ENCODE measurements around the gene ZNF620. TPM values are rescaled to one million over a fixed set of nuclear protein-coding genes. Genes with fewer than 3 reads are reported as not detected.

The ZNF620 gene
- total RNA-seq, 2 donors from 2014 or later, result 2.6 to 6.9 TPM

DNA sequence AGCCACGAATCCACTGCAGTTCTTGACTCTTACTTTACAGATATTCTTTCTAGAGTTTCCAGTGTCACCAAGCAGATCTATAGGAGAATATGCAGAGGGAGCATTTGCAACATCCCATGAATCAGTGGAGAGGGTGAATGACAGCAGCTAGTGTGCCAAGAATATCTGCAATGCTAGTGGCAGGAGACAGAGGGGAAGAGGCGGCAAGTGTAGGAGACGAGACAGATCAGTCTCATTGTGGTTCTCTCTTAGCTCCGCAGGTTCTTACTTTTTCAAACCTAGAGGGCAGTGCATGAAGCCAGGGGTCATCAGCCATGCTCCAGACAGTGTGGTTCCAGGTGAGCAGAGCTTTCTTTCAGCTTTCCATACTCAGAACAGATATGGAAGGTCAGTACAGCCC is 28.2 kb upstream of the ZNF620 start:
- Histone ChIP-seq H3K27me3 (no peaks in the 10 kb centered on the region), H3K36me3 (replicated peaks in 1 of 2; ENCODE audit: insufficient read depth in 1 of 2, low read depth in 2 of 2) (peaks cover 0 to 4% of the 10 kb centered on the region in 2 donors), H3K4me1 (peaks cover 11% of the 10 kb centered on the region), H3K9me3 (no peaks in the 10 kb centered on the region), H3K4me3 (peak overlapping the region; percentile 24 to 59), H3K27ac (peak overlapping the region in 1 of 4 donors; percentile 59)
- no peak for DNase-seq
- TF ChIP-seq, protein P1, sequence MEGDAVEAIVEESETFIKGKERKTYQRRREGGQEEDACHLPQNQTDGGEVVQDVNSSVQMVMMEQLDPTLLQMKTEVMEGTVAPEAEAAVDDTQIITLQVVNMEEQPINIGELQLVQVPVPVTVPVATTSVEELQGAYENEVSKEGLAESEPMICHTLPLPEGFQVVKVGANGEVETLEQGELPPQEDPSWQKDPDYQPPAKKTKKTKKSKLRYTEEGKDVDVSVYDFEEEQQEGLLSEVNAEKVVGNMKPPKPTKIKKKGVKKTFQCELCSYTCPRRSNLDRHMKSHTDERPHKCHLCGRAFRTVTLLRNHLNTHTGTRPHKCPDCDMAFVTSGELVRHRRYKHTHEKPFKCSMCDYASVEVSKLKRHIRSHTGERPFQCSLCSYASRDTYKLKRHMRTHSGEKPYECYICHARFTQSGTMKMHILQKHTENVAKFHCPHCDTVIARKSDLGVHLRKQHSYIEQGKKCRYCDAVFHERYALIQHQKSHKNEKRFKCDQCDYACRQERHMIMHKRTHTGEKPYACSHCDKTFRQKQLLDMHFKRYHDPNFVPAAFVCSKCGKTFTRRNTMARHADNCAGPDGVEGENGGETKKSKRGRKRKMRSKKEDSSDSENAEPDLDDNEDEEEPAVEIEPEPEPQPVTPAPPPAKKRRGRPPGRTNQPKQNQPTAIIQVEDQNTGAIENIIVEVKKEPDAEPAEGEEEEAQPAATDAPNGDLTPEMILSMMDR (IDR thresholded peaks at IDR 0.05), result no peak
- TF ChIP-seq POLR2A (IDR thresholded peaks at IDR 0.05), result no peak
- 38 to 40% methylated on average over 4 of the region's 4 CpGs for WGBS, 2 donors
- ATAC-seq, result no peak
- intact Hi-C loops (cut with DNase I), result no loop called here

DNA sequence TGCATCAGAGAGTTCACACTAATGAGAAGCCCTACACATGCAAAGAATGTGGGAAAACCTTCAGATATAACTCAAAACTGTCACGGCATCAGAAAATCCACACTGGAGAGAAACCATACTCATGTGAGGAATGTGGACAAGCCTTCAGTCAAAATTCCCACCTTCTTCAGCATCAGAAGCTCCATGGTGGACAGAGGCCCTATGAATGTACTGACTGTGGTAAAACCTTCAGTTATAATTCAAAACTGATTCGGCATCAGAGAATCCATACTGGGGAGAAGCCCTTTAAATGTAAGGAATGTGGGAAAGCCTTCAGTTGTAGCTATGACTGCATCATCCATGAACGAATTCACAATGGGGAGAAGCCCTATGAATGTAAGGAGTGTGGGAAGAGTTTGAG is 18.7 kb upstream of the ZNF620 start:
- ATAC-seq (no peak), DNase-seq (no peak)
- 89 to 96% methylated on average over 3 of the region's 3 CpGs for WGBS, 2 donors
- Histone ChIP-seq H3K4me3 (no peak overlapping the region), H3K27me3 (no peaks in the 10 kb centered on the region), H3K9me3 (peaks cover 0 to 16% (median 0%) of the 10 kb centered on the region in 3 donors), H3K4me1 (no peaks in the 10 kb centered on the region), H3K36me3 (replicated peaks in 1 of 2; ENCODE audit: insufficient read depth in 1 of 2, low read depth in 2 of 2) (peaks cover 0 to 10% of the 10 kb centered on the region in 2 donors), H3K27ac (no peak overlapping the region)
- TF ChIP-seq, protein P1 (IDR thresholded peaks at IDR 0.05), result no peak
- TF ChIP-seq POLR2A (IDR thresholded peaks at IDR 0.05), result no peak
- intact Hi-C loops (cut with DNase I), result no loop called here

DNA sequence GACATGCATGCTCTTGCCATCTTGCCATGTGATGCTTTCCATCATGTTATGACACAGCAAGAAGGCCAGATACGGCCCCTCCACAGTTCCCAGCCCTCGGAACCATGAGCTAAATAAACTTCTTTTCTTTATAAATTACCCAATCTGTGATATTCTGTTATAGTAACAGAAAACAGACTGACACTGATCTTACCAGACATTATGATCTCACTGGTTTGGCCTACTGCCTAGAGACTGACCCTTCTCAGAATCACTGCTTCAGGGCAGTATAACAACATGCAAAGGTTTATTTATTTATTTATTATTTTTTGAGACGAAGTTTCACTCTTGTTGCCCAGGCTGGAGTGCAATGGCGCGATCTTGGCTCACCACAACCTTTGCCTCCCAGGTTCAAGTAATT is 14.9 kb upstream of the ZNF620 start:
- no peaks in the 10 kb centered on the region for H3K27me3 ChIP-seq
- DNase-seq (no peak), ATAC-seq (no peak)
- no peak overlapping the region for H3K4me3 ChIP-seq
- no peaks in the 10 kb centered on the region for H3K4me1 ChIP-seq
- intact Hi-C loops (cut with DNase I), result no loop called here
- TF ChIP-seq, protein P1 (IDR thresholded peaks at IDR 0.05), result no peak
- no peak for TF ChIP-seq POLR2A (IDR thresholded peaks at IDR 0.05)
- no peak overlapping the region for H3K27ac ChIP-seq
- 89 to 93% methylated on average over 5 of the region's 5 CpGs for WGBS, 2 donors
- peaks cover 0 to 16% (median 0%) of the 10 kb centered on the region in 3 donors for H3K9me3 ChIP-seq
- H3K36me3 ChIP-seq (replicated peaks in 1 of 2; ENCODE audit: insufficient read depth in 1 of 2, low read depth in 2 of 2), result peaks cover 0 to 9% of the 10 kb centered on the region in 2 donors

DNA sequence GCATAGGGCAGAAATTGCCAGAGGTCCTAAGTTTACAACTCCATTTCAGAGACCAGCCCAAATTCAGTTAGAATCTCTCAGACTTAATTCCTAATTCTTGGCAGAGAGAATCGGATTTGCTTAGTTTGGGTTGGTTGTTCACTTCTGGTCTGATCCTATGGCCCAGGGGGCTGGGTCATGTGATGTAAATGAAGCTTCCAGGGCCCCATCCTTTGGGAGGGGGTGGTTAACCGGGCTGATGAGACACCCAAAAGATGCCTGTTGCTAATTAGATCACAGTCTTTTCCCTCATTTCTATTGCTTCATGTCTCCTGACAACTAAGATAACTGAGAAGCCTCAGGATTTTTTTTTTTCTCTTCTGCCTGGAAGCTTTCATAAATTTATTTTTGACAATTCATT is 11.1 kb upstream of the ZNF620 start:
- ATAC-seq (no peak), DNase-seq (no peak)
- intact Hi-C loops (cut with DNase I), result no loop called here
- TF ChIP-seq POLR2A (IDR thresholded peaks at IDR 0.05), result no peak
- TF ChIP-seq, protein P1 (IDR thresholded peaks at IDR 0.05), result no peak
- Histone ChIP-seq H3K27ac (no peak overlapping the region), H3K4me1 (no peaks in the 10 kb centered on the region), H3K27me3 (no peaks in the 10 kb centered on the region), H3K4me3 (no peak overlapping the region), H3K36me3 (replicated peaks in 1 of 2; ENCODE audit: insufficient read depth in 1 of 2, low read depth in 2 of 2) (no peaks in the 10 kb centered on the region), H3K9me3 (no peaks in the 10 kb centered on the region)
- 59 to 62% methylated on average over 2 of the region's 2 CpGs for WGBS, 2 donors

DNA sequence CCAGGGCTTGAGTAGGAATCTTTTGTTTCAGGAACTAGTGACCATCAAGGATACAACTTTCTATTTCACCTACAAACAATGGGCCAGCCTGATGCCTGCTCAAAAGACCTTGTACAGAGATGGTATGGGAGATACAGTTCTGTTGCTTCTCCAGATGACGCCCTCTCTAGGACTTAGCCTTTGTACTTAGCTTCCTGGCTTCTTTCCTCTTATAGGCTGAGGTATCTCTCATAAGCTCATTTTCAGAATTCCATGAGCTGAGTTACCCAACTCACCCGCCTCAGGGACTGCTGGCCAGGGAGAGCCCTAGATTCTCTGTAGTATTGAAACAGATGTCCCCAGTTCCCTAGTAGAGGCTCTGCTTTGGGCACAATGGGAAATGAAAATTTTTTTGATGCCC is 8.6 kb upstream of the ZNF620 start:
- ATAC-seq (no peak), DNase-seq (no peak)
- TF ChIP-seq, protein P1 (IDR thresholded peaks at IDR 0.05), result no peak
- TF ChIP-seq POLR2A (IDR thresholded peaks at IDR 0.05), result no peak
- Histone ChIP-seq H3K4me3 (no peak overlapping the region), H3K27ac (no peak overlapping the region), H3K4me1 (no peaks in the 10 kb centered on the region), H3K9me3 (no peaks in the 10 kb centered on the region), H3K27me3 (no peaks in the 10 kb centered on the region), H3K36me3 (replicated peaks in 1 of 2; ENCODE audit: insufficient read depth in 1 of 2, low read depth in 2 of 2) (no peaks in the 10 kb centered on the region)
- 83 to 84% methylated on average over 2 of the region's 2 CpGs for WGBS, 2 donors
- intact Hi-C loops (cut with DNase I), result no loop called here

All from body of pancreas (tissue), 4 donors.